ENCODE results near the gene HSPA5. TPM values are rescaled to one million over a fixed set of nuclear protein-coding genes. Genes with fewer than 3 reads are reported as not detected.
"Not testable (repeated sequence)": the region's sequence is repeated elsewhere in the genome, so short reads cannot be mapped to it uniquely, and the experiment has no call there.

The HSPA5 gene
- total RNA-seq = 100 to 1,000 TPM; 229 to 238 TPM

DNA sequence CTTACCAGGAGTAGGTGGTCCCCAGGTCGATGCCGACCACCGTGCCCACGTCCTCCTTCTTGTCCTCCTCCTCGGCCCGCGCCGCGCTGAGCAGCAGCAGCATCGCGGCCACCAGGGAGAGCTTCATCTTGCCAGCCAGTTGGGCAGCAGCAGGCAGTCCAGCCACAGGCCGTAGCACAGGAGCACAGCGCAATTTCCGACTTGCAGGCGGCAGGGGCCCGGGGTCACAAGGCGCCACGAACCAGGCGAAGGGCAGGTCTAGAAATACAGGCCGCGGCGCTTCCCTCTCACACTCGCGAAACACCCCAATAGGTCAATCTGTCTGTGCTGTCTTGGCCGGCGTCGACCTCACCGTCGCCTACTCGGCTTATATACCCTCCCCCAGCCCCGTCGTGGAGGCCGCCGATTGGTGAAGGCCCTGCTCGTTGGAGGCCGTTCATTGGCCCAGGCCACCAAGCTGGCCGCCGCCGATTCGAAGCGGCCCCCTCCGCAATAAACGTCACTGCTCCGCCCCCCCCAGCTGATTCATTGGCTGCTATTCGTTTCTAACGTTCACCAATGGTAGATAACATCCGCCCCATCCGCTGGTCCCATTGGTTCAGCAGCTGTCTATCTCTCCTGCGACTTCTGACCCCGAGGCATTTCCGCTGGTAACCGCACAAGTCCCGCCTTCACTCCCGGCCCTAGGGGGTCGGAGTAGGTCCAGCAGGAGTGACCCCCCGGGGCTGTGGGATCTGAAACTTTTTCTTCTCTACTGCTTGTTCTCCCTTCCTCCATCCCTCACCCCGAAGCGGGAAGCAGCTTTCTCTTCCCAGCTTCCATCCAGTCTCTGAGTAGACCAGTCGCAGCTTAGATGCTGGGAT is at the start of gene HSPA5:
TSS of gene HSPA5 (minus strand) at position 344 of the 863 bp plus-strand sequence. CDS start at position 127, 217 bp downstream.
- ChIA-PET POLR2A (interaction anchor here (0.6 to 5.0 kb wide), 18 partner anchors 11 to 388 kb away, joined by 3 to 49 read pairs (median 4); partner anchors contain the start of genes ARPC5L, GAPVD1, GOLGA1 and RABEPK), CTCF (interaction anchor here (0.5 to 3.8 kb wide), 2 partner anchors 21 to 356 kb away, joined by 3 to 17 read pairs; partner anchors contain the start of gene GAPVD1)

DNA sequence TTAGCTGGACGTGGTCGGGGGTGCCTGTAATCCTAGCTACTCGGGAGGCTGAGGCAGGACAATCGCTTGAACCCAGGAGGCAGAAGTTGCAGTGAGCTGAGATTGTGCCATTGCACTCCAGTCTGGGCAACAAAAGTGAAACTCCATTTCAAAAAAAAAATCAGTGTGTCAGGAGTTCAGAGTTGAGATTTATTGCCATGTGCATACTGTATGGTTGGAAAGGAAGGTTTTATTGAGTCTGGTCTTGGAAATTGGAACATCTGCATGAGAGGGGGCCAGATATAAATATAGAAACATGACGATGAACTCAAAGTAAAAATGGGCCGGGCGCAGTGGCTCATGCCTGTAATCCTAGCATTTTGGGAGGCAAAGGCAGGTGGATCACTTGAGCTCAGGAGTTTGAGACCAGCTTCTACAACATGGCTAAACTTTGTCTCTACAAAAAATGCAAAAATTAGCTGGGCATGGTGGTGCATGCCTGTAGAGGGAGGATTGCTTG is 45.8 kb upstream of the HSPA5 start:
- POLR2A ChIA-PET, CTCF ChIA-PET: not testable (repeated sequence)

DNA sequence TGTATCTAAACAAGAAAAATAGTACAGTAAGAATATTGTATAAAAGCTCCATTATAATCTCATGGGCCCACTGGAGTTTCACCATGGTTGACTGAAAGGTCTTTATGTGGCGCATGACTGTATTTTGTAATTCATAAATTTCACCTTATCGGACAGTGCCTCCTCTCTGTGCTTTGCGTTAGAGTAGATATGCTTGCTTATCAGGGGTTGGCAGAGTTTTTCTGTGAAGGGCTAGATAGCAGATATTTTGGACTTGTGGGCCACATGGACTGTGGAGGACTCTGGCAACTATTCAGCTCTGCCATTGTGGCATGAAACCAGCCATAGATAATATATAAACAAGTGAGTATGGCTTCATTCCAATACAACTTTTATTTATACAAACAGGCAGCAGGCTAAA is 43.7 kb upstream of the HSPA5 start:
- CTCF ChIA-PET = no interaction called here

DNA sequence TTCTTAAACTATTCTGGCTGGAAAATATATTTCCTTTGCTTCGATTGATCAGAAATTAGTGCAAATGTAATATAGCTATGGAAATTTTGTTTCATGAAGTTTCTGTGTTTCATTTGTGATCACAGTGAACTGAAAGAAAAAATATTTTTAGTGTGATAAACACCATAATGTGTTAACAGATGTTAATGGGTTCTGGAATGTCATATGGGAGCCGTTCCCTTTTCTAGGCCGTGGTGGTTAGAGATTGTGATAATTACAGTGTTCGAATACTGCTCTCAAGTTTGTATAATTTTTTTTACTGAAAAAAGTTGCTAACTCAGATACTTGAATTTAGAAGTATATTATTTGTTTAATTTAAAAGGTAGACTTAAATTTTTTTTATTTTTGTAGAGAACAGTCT is 39.8 kb upstream of the HSPA5 start:
- CTCF ChIA-PET = no interaction called here

More for the DNA sequence above, 43.7 kb upstream of the HSPA5 start:
- POLR2A ChIA-PET = no interaction called here

DNA sequence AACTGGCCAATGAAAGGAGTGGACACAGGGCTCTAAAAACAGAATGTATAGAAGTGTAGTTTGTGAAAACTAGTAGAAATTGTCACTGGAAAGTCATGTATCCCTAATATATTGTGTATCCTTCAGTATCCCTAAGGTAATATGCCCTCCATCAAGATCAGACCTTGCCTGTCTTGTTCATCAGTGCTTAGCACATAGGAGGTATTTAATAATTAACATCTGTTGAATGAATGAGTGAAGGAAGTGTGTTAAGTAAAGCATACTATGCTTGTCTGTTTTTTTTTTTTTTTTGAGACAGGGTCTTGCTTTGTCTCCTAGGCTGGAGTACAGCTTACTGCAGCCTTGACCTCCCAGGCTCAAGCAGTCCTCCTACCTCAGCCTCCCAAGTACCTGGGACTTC is 36.3 kb upstream of the HSPA5 start:
- ChIA-PET POLR2A (no interaction called here), CTCF (no interaction called here)

More for the DNA sequence above, 39.8 kb upstream of the HSPA5 start:
- POLR2A ChIA-PET = no interaction called here

DNA sequence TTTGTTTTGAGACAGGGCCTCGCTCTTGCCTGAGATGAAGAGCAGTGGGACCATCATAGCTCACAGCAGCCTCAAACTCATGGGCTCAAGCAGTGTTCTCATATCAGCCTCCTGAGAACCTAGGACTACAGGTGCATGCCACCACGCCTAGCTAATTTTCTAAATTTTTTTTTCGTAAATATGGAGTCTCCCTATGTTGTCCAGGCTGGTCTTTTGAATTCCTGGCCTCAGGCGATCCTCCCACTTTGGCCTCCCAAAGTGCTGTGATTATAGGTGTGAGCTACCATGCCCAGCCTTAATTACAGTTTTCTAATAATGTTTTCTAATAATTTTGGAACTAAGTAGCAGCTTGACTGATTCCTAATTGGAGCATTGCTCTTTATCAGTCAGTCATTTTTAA is 35.6 kb upstream of the HSPA5 start:
- ChIA-PET POLR2A (no interaction called here), CTCF (no interaction called here)

DNA sequence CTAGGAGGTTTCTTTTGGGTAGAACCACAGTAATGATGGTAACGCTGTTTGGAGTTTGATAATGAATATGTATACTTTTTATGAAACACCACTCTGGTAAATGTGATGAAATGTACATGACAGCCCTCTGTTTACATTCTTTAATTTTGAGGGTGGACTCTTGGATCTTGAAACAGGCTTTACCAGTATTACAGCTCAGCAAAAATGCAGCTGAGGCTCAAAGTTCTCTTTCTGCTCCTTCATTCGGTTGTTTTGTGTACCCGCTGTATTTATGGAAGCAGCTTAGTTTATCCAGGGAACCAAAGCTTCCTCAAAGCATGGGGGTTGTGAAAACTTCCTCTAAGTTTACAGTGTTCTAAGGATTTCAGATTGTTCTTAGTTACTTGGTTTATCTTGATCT is 31.6 kb upstream of the HSPA5 start:
- ChIA-PET POLR2A (no interaction called here), CTCF (no interaction called here)

DNA sequence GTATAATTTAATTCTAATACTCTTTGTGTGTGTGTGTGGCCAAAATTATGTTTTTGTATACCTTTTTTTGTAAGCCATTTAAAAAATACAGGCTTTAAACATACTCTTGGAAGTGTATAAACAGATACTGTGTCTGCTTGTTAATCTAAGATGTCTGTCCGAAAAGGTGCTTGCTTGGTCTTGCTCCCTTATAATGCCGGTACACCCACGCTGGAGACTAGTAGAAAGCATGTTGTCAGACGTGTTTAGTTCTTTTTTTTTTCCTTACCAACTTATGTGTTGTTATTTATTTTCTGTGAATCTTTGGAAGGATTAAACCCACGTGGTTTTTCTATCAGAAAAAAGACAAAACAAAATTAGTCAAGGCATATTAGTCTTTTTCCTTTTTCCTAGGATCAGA is 29.9 kb upstream of the HSPA5 start:
- CTCF ChIA-PET = no interaction called here
- POLR2A ChIA-PET = no interaction called here

DNA sequence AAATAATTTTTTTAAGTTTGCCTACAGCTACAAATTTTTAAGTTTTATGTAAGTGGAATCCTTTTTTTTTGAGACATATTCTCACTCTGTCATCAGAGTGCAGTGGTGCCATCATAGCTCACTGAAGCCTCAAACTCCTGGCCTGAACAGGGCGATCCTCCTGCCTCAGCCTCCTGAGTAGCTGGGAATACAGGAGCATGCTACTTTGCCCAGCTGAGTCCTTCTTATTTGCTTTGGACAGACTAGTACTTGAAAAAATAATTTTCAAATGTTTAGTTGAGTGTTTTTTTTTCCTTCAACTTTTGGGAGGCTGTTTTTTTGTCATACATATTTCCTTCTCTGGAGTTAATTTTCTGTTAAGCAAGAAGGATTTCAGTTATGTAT is 27.9 kb upstream of the HSPA5 start:
- POLR2A ChIA-PET = no interaction called here
- CTCF ChIA-PET = no interaction called here

DNA sequence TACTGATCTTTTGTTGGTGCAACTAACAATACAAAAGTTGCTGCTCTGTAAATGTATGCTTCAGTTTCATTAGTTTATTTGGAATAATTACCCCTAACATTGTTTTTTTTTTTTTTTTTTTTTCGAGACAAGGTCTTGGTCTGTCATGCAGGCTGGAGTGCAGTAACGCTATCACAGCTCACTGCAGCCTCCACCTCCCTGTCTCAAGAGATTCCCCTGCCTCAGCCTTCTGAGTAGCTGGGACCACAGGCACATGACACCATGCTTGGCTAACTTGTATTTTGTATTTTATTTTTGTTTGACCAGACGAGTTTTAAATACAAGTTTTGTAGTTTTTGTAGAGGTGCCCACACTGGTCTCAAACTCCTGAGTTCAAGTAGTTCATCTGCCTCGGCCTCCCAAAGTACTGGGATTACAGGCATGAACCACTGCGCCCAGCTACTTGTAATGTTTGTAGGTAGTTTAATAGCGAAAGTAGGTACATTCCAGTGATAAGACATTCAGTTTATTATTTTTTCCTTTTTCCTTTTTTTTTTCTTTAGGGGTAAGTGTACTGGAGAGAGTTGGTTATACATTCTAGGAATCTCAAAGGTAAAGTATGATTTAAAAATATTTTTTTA is 27.4 kb upstream of the HSPA5 start:
- POLR2A ChIA-PET = no interaction called here
- CTCF ChIA-PET = no interaction called here

DNA sequence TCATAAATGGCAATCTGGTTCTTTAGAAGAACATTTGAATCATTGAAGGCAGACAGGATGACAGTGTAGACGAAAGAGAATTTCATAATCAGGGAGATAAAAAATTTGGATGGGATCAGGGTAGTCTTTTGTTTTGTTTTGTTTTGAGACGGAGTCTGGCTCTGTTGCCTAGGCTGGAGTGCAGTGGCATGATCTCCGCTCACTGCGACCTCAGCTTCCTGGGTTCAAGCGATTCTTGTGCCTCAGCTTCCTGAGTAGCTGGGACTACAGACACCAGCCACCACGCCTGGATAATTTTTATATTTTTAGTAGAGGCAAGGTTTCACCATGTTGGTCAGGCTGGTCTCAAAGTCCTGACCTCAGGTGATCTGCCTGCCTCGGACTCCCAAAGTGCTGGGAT is 22.9 kb upstream of the HSPA5 start:
- CTCF ChIA-PET = not testable (repeated sequence)
- POLR2A ChIA-PET = interaction anchor here (4.4 kb wide), 1 partner anchor 21 kb away, joined by 49 read pairs; the partner anchor contains the start of gene HSPA5

DNA sequence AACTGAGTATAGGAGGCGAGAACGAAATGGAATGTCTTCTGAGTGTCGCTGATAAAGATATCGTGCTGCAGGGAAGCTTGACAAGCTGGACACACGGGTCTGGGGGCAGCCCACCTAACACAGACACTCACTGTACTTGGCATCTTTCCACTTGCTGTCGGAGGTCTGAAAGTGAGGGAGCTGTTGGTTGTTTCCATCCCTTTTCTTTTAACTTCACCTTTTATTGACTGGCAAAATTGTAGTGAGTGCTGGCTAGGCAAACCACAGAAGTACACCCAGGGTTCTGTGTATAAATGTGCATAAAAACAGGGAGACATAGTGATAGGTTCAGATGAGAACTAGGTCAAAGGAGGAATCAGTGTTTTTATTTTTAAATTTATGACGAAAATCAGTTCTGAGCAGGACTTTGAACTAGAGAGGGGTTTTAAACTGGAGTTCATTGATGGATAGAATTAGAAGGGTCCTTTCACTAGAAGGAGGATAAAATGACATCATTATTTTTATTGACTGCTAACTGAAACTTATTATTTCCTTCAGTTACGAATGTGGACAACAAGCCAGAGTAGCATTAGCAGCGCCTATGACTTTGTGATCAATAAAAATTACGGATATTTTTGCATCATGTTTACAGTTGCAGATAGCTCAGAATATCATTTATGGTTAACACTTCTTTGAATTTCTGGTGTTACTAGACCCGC is 21.3 kb upstream of the HSPA5 start:
- ChIA-PET CTCF (interaction anchor here (2.5 kb wide), 1 partner anchor 20 kb away, joined by 17 read pairs; the partner anchor contains the start of gene HSPA5), POLR2A (interaction anchor here (0.6 to 4.4 kb wide), 2 partner anchors 20 to 106 kb away, joined by 6 to 49 read pairs; partner anchors contain the start of gene HSPA5)

DNA sequence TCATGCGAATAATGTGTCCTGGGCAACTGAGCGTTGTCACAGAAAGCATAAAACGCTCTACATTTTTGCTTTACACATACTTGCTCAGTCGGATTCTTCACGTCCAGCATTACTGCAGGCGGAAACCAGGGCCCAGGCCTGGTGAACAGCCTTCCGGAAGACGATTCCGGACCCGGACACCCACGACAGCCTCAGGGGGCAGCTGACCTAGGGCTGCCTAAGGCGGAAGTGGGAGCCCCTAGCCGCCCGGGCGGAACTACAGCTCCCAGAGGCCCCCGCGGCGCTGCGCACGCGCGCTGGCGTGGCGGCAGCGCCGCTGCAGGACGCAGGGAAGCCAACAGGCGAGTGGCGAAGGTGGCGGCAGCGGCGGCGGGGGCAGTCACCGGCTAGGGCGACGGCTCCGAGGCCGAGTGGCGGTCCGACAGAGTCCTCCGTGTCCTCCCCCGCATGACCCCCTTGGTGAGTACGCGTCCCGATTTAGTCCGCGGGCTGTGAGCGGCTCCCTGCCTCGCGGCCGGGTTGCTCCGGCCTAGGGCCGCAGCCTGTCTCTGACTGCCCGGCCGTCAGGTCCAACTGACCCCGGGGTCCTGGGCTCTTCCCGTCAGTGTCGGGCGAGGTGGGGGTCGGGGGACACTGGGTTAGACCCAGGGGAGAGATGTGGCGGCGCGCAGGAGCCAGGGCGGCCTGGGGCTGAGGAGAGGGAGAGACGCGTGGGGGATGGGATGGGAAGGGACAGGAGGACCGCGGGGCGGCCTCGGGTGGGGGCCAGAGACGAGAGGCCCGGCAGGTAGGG is 20.6 kb upstream of the HSPA5 start, which contains the start of gene GAPVD1:
TSS of gene GAPVD1 (plus strand) at position 326 of the 793 bp plus-strand sequence. CDS start 37,096 bp downstream, outside the sequence.
- POLR2A ChIA-PET = interaction anchor here (0.6 to 4.4 kb wide), 5 partner anchors 19 to 844 kb away, joined by 4 to 49 read pairs (median 6); partner anchors contain the start of gene HSPA5
- CTCF ChIA-PET = interaction anchor here (0.6 to 2.5 kb wide), 4 partner anchors 14 to 322 kb away, joined by 3 to 17 read pairs (median 4); partner anchors contain the start of gene HSPA5

DNA sequence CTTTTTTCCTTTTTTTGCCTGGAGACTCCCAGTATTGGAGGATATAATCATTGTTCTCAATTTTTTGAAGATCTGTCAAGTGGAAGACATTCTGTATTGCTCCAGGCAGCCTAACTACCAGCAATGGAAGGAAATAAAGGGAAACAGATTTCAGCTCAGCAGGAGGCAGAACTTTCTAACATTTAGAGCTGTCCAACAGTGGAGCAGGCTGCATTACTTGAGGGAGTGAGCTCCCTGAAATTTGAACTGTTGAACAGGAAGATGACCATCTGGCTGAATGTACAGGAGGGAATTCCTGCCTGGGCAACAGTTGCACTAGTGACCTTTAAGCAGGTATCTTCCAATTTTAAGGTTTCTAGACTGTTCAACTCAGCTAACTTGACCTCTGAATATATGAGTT is 19.4 kb upstream of the HSPA5 start:
- CTCF ChIA-PET = interaction anchor here (0.6 kb wide), 1 partner anchor 58 kb away, joined by 3 read pairs; no protein-coding TSS in a partner anchor
- POLR2A ChIA-PET = interaction anchor here (0.6 to 4.4 kb wide), 6 partner anchors 18 to 843 kb away, joined by 5 to 49 read pairs (median 6); partner anchors contain the start of gene HSPA5

DNA sequence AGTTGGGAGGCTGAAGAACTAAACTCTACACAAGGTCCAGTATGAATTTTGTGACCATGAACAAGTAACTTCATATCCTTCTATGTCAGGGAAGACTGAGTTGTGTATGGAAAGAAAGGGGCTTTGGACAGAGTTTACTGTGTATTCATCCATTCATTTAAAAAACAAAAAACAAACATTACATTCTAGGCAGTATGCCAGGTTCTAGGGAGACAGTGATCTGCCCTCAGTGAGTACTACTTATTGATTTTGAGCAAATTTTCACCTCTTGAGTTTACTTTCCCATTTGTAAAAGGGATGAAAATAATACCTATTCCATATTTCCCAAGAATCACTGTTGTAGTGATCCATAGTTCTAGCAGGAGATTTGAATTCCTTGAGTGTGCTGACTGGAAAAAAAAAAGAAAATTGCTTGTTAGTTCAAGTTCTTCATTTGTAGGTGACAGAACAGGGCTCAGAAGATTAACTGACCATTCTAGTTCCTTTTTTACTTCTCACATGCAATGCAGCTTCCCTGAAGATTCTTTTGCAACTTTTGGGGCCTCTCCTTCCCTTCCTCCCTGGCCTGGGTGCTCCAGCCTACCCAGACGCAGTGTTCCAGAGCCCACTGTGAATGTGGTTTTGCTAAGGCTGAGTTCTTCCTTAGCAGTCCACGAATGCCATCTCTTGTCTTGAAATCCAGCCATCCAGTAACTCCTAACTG is 17.8 kb upstream of the HSPA5 start:
- ChIA-PET POLR2A (no interaction called here), CTCF (no interaction called here)

DNA sequence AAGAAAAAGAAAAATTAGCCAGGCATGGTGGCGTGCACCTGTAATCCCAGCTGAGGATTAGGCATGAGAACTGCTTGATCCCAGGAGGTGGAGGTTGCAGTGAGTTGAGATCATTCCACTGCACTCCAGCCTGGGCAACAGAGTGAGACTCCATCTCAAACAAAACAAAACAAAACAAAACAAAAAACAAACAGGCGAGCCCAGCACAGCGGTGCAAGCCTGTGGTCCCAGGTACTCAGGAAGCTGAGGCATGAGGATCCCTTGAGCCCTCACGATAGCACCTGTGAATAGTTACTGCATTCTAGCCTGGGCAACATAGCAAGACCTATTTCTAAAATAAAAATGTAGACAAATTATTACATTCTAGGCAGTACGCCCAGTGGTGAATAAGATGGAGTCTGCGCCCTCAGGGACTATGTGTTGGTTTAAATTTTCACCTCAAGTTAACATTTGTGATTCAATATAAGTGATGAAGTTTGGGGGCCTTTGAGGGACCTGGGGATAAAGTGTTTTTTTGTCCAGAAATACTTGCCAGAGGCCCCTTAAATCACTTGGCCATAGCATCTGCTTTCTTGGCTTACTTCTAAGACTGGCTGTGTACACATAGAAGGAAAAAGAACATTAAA is 17.1 kb upstream of the HSPA5 start:
- CTCF ChIA-PET = interaction anchor here (1.0 kb wide), 1 partner anchor 15 kb away, joined by 3 read pairs; no protein-coding TSS in a partner anchor

DNA sequence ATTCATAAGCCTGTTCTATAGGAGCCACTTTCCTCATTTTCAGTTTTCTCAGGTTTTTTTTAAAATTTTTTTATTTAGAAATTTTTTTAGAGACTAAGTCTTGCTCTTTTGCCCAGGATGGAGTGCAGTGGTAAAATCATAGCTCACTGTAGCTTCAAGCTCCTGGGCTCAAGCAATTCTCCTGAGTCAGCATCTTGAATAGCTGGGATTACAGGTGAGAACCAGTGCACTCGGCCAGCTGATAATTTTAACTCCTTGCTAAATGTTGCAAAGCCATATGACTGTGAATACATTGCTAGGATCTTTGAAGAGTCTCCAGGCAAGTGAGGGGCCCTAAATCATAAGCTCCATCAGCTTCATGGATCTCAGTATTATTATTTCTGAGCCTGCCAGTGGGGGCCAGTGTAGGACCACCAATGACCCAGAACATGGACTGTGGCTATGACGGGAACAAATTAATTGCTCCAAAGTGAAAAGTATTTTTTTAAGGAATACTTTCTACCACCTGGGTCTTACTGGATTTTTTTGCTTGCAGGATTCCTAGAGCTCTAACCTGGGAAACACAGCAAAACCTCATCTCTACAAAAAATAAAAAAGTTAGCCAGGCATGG is 14.7 kb upstream of the HSPA5 start:
- CTCF ChIA-PET = no interaction called here
- POLR2A ChIA-PET = interaction anchor here (0.5 to 1.2 kb wide), 4 partner anchors 14 to 83 kb away, joined by 4 to 10 read pairs (median 6); partner anchors contain the start of gene HSPA5

More for the DNA sequence above, 17.1 kb upstream of the HSPA5 start:
- POLR2A ChIA-PET = no interaction called here
